ENCODE results near the gene TEX264.
A peak's percentile ranks its signal among the peaks of the same experiment; 100 is the strongest.

The TEX264 gene

DNA sequence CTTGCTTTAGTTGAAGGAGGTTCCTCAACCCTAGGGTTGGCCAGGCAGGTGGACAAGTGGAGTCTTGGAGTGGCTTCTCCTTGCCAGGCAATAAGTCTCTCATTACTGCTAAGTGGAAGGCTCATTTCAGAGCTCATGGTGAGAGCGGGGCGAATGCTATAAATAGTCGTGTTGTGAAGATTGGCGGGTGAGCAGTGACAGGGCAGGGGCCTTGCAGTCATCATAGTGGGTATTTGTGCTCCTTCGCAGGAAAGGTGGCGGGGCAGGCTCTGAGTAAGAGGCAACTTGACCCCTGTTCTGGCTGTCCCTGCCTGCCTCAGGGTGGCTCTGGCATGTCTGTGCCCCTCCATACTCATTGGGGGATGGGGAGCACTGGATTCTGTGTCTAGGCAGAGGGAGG is 27.2 kb downstream of the TEX264 start:
- Histone ChIP-seq H3K4me1 (ENCODE audit: insufficient read depth, low read length) (peaks cover 7% of the 10 kb centered on the region; the same call in 1 of the 2 replicates), H3K9ac (ENCODE audit: low read depth, low read length) (no peak overlapping the region), H3K36me3 (ENCODE audit: insufficient read depth, low read length) (peaks cover 4% of the 10 kb centered on the region; the same call in 1 of the 2 replicates), H3K9me3 (ENCODE audit: control insufficient read depth, insufficient read depth, low read length) (no peaks in the 10 kb centered on the region)

GRCh38 chr3:51700403-51700802 is 29.4 kb downstream of the TEX264 start:
- H3K9ac ChIP-seq (ENCODE audit: low read depth, low read length) = no peak overlapping the region
- peaks cover 4% of the 10 kb centered on the region; the same call in 1 of the 2 replicates for H3K36me3 ChIP-seq (ENCODE audit: insufficient read depth, low read length)
- peaks cover 12% of the 10 kb centered on the region; the same call in 1 of the 2 replicates for H3K4me1 ChIP-seq (ENCODE audit: insufficient read depth, low read length)
- H3K9me3 ChIP-seq (ENCODE audit: control insufficient read depth, insufficient read depth, low read length) = no peaks in the 10 kb centered on the region

DNA sequence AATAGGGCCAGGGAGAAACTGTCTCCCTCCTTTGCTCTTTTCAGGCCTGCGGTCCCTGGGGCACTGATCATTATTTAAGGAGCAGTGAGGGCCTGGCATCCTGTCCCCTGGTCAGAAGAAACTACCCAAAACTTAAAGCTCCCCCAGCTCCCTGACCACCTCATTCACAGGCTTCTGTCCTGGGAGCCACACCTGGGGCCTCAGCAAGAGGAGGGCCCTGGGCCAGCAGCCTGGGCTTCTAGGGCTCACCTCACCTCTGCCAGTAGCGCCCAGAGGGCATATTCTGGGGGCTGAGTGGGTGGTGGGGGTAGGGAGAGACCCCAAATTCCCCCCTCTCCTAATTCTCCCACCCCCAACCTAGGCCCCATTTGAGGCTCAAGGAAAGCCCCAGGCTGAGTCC is 31.1 kb downstream of the TEX264 start:
- no peaks in the 10 kb centered on the region for H3K9me3 ChIP-seq (ENCODE audit: control insufficient read depth, insufficient read depth, low read length)
- H3K4me1 ChIP-seq (ENCODE audit: insufficient read depth, low read length) = peaks cover 12% of the 10 kb centered on the region; the same call in 1 of the 2 replicates
- H3K36me3 ChIP-seq (ENCODE audit: insufficient read depth, low read length) = peaks cover 4% of the 10 kb centered on the region; the same call in 1 of the 2 replicates
- no peak overlapping the region for H3K9ac ChIP-seq (ENCODE audit: low read depth, low read length)

- H3K9ac ChIP-seq (ENCODE audit: low read depth, low read length) = no peak overlapping the region
- no peaks in the 10 kb centered on the region for H3K9me3 ChIP-seq (ENCODE audit: control insufficient read depth, insufficient read depth, low read length)
- peaks cover 12% of the 10 kb centered on the region; the same call in 1 of the 2 replicates for H3K4me1 ChIP-seq (ENCODE audit: insufficient read depth, low read length)
- no peaks in the 10 kb centered on the region for H3K36me3 ChIP-seq (ENCODE audit: insufficient read depth, low read length)
These were observed 32.2 kb downstream of the TEX264 start for GRCh38 chr3:51703068-51703760.

- peaks cover 12% of the 10 kb centered on the region; the same call in 1 of the 2 replicates for H3K4me1 ChIP-seq (ENCODE audit: insufficient read depth, low read length)
- H3K9me3 ChIP-seq (ENCODE audit: control insufficient read depth, insufficient read depth, low read length) = no peaks in the 10 kb centered on the region
- no peaks in the 10 kb centered on the region for H3K36me3 ChIP-seq (ENCODE audit: insufficient read depth, low read length)
- H3K9ac ChIP-seq (ENCODE audit: low read depth, low read length) = no peak overlapping the region
These were observed 32.9 kb downstream of the TEX264 start for GRCh38 chr3:51703761-51704510.

- Histone ChIP-seq H3K9me3 (ENCODE audit: control insufficient read depth, insufficient read depth, low read length) (no peaks in the 10 kb centered on the region), H3K36me3 (ENCODE audit: insufficient read depth, low read length) (no peaks in the 10 kb centered on the region), H3K9ac (ENCODE audit: low read depth, low read length) (no peak overlapping the region), H3K4me1 (ENCODE audit: insufficient read depth, low read length) (peaks cover 12% of the 10 kb centered on the region; the same call in 1 of the 2 replicates)
These were observed 33.5 kb downstream of the TEX264 start for GRCh38 chr3:51704511-51704950.

DNA sequence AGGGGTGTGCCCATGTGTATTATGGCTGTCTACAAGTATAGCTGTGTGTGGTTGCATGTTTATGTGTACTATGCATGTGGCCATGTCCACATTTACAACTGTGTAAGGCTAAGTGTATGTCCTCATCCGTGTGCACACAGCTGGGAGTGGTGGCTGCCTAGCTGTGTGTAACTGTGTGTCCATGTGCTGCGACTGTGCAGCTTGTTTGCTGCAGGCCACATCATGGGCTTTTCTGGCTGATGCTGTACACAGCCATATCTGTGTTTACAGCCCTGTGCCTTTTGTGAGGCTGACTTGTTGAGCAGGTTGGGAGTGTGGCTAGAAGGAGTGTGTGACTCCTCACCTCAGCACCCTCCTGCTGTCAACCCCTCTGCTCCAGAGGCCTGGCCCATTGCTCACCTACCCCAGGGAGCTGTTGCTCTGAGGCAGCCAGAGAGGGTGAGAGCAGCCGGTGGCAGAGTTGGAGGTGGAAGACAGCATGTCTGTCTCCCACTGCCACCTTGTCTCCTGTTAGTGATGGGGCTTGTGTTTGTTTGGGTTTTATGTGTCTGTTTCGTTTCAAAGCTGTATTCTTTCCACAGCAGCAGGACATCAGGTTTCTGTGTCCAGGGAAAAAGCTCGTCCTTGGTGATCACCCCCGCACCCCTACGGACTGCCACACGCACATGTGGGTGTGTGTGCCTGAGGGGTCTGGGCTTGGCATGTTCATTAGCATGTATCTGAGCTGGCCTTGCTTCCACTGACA is 34.4 kb downstream of the TEX264 start:
- H3K9ac ChIP-seq (ENCODE audit: low read depth, low read length) = no peak overlapping the region
- peaks cover 12% of the 10 kb centered on the region; the same call in 1 of the 2 replicates for H3K4me1 ChIP-seq (ENCODE audit: insufficient read depth, low read length)
- no peaks in the 10 kb centered on the region for H3K9me3 ChIP-seq (ENCODE audit: control insufficient read depth, insufficient read depth, low read length)
- no peaks in the 10 kb centered on the region for H3K36me3 ChIP-seq (ENCODE audit: insufficient read depth, low read length)

GRCh38 chr3:51706021-51706485 is 35.0 kb downstream of the TEX264 start:
- Histone ChIP-seq H3K4me1 (ENCODE audit: insufficient read depth, low read length) (peaks cover 12% of the 10 kb centered on the region; the same call in 1 of the 2 replicates), H3K9ac (ENCODE audit: low read depth, low read length) (no peak overlapping the region), H3K9me3 (ENCODE audit: control insufficient read depth, insufficient read depth, low read length) (no peaks in the 10 kb centered on the region), H3K36me3 (ENCODE audit: insufficient read depth, low read length) (no peaks in the 10 kb centered on the region)

DNA sequence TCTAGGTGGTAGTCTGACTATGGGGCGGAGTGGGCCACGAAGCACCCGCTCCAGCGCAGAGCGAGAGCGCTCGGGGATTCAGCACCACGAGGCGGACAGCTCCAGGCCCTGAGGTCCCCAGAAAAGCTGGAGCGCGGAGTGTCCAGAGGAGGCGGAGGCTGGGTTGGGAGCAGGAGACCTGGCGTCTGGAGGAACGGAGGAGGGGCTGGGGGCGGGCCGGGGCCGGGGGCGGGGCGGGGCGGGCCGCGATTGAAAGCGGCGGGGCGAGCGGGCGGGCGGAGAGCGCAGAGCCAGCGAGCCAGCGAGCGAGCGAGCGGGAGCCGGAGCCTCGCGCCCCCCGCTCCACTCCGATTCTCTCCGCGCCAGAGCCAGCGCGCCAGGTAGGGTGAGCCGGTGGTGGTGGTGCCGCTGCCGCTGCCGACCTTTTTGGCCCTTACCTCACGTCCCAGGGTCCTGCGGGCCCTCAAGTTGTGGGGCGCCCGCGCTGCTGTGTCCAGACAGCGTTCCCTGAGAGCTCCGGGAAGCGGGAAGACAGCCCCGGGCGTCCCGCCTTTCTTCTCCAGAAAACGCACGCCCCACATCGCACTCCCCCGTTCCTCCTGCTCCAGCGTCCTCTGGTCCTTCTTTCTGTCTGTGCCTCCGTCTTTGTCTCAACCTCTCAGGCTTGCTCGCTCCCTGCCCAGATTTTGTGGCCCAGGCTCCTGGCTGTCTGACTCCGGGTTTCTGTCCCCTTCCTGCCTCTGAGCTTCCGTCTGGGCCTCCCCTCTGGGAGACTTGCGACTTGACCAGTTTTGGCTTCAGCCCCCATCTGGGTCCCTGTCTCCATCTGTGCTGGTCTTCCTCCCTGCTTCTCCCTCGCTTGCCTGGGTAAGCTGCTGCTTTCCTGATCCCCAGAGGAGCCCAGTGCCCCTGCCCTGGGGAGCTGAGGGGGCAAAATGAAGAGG is 36.0 kb downstream of the TEX264 start, which contains the start of gene GRM2:
Gene GRM2, plus strand, starts transcription at position 281 of the 944 bp plus-strand sequence. CDS start 1,916 bp downstream, outside the sequence.
- Histone ChIP-seq H3K9ac (ENCODE audit: low read depth, low read length) (peak within 1 kb of the TSS; percentile 42; the same call in 1 of the 2 replicates), H3K36me3 (ENCODE audit: insufficient read depth, low read length) (no peaks in the 10 kb centered on the region), H3K9me3 (ENCODE audit: control insufficient read depth, insufficient read depth, low read length) (no peaks in the 10 kb centered on the region), H3K4me1 (ENCODE audit: insufficient read depth, low read length) (peaks cover 12% of the 10 kb centered on the region; the same call in 1 of the 2 replicates)

- no peak overlapping the region for H3K9ac ChIP-seq (ENCODE audit: low read depth, low read length)
- peaks cover 4% of the 10 kb centered on the region; the same call in 1 of the 2 replicates for H3K4me1 ChIP-seq (ENCODE audit: insufficient read depth, low read length)
- H3K9me3 ChIP-seq (ENCODE audit: control insufficient read depth, insufficient read depth, low read length) = no peaks in the 10 kb centered on the region
- H3K36me3 ChIP-seq (ENCODE audit: insufficient read depth, low read length) = no peaks in the 10 kb centered on the region
These were observed 37.3 kb downstream of the TEX264 start for GRCh38 chr3:51708216-51708845.

GRCh38 chr3:51709004-51709420 is 38.0 kb downstream of the TEX264 start:
- Histone ChIP-seq H3K9ac (ENCODE audit: low read depth, low read length) (no peak overlapping the region), H3K4me1 (ENCODE audit: insufficient read depth, low read length) (no peaks in the 10 kb centered on the region), H3K36me3 (ENCODE audit: insufficient read depth, low read length) (no peaks in the 10 kb centered on the region), H3K9me3 (ENCODE audit: control insufficient read depth, insufficient read depth, low read length) (no peaks in the 10 kb centered on the region)

DNA sequence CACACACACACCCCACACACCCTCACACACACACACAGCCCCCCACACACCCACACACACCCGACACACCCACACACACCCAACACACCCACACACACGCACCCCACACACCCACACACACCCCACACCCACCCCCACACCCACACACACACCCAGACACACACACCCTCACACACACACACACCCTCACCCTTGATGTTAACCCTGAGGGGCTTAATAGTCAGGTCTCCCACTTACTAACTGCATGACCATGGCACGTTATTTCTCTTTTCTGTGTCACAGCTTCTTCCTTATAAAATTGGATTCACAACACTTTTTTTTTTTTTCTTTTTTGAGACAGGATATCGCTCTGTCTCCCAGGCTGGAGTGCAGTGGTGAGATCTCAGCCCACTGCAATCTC is 38.6 kb downstream of the TEX264 start:
- Histone ChIP-seq H3K36me3 (ENCODE audit: insufficient read depth, low read length) (no peaks in the 10 kb centered on the region), H3K4me1 (ENCODE audit: insufficient read depth, low read length) (no peaks in the 10 kb centered on the region), H3K9me3 (ENCODE audit: control insufficient read depth, insufficient read depth, low read length) (no peaks in the 10 kb centered on the region), H3K9ac (ENCODE audit: low read depth, low read length) (no peak overlapping the region)
